IMR-90 (cell line): ENCODE results near the gene KLHL8. TPM values are rescaled to one million over a fixed set of nuclear protein-coding genes. Genes with fewer than 3 reads are reported as not detected.

Experiments
- ATAC-seq: fragments of 200-7000 bp; cut with Tn5 transposase; 2 replicates; pipeline ENCODE4 v1.9.1; 2020; ENCODE audit warnings: low read depth, mild to moderate bottlenecking, moderate library complexity
- BruUV-seq: library from RNA; stranded (reverse); fragments of 400-500 nt; replicated peaks from 2 replicates; lab custom pipeline; 2021; lab: Mats Ljungman, UMichigan
- CTCF ChIA-PET: fragments of 300-600 bp; formaldehyde crosslinking; extraction: SDS; loops from one replicate; lab custom pipeline; 2021; ENCODE audit warnings: antibody characterized with exemption; lab: Yijun Ruan, JAX
- POLR2A ChIA-PET: fragments of 300-600 bp; sonication (Branson Sonifier 250); formaldehyde crosslinking; loops from one replicate; lab custom pipeline; 2022; ENCODE audit warnings: antibody characterized with exemption; ENCODE audit not compliant: unreplicated experiment; lab: Charles Lee
- DNase-seq: peaks from one replicate; pipeline ENCODE4 v3.0.0; 2013
- H2AFZ ChIP-seq: replicated peaks from 2 replicates; pipeline ENCODE3; 2013; ENCODE audit warnings: low read length, mild to moderate bottlenecking; ENCODE audit not compliant: poor library complexity
- H2AK5ac ChIP-seq: 2 replicates; pipeline ENCODE4 v1.6.1; 2013; ENCODE audit warnings: low read depth, low read length, inconsistent platforms
- H2AK9ac ChIP-seq: replicated peaks from 2 replicates; pipeline ENCODE3; 2013; ENCODE audit warnings: mild to moderate bottlenecking, low read depth, low read length, moderate library complexity; ENCODE audit not compliant: poor library complexity
- H2BK120ac ChIP-seq: 2 replicates; pipeline ENCODE4 v1.6.1; 2013; ENCODE audit warnings: low read depth, low read length, inconsistent platforms
- H2BK15ac ChIP-seq: 3 replicates; pipeline ENCODE4 v1.6.1; 2013; ENCODE audit warnings: low read depth, low read length, inconsistent platforms
- H2BK20ac ChIP-seq: 2 replicates; pipeline ENCODE4 v1.6.1; 2013; ENCODE audit warnings: low read depth, mild to moderate bottlenecking, inconsistent platforms, low read length, moderate library complexity
- H2BK5ac ChIP-seq: 2 replicates; pipeline ENCODE4 v1.6.1; 2013; ENCODE audit warnings: mild to moderate bottlenecking, low read depth, low read length, inconsistent platforms; ENCODE audit not compliant: poor library complexity, severe bottlenecking
- H3K14ac ChIP-seq: replicated peaks from 2 replicates; pipeline ENCODE4 v1.6.1; 2013; ENCODE audit warnings: low read depth, low read length, inconsistent platforms
- H3K18ac ChIP-seq: 2 replicates; pipeline ENCODE4 v1.6.1; 2013; ENCODE audit warnings: low read depth, low read length, control low read depth
- H3K23ac ChIP-seq: 2 replicates; pipeline ENCODE4 v1.6.1; 2013; ENCODE audit warnings: low read depth, low read length, inconsistent platforms
- H3K27ac ChIP-seq: 2 replicates; pipeline ENCODE4 v1.5.1; 2013; ENCODE audit warnings: mild to moderate bottlenecking, control low read depth, low read length; ENCODE audit not compliant: insufficient read depth
- H3K27me3 ChIP-seq: 2 replicates; pipeline ENCODE4 v1.6.1; 2013; ENCODE audit warnings: low read length; ENCODE audit not compliant: control insufficient read depth, insufficient read depth
- H3K36me3 ChIP-seq: 2 replicates; pipeline ENCODE4 v1.6.1; 2013; ENCODE audit warnings: low read length, mixed read lengths; ENCODE audit not compliant: control insufficient read depth, insufficient read depth
- H3K4ac ChIP-seq: 2 replicates; pipeline ENCODE4 v1.6.1; 2013; ENCODE audit warnings: low read depth, low read length, inconsistent platforms
- H3K4me1 ChIP-seq: 2 replicates; pipeline ENCODE4 v1.6.1; 2013; ENCODE audit warnings: low read length, mixed read lengths; ENCODE audit not compliant: control insufficient read depth, insufficient read depth
- H3K4me2 ChIP-seq: 2 replicates; pipeline ENCODE4 v1.6.1; 2013; ENCODE audit warnings: low read depth, mild to moderate bottlenecking, control low read depth, low read length, moderate library complexity
- H3K4me3 ChIP-seq: 2 replicates; pipeline ENCODE4 v1.5.1; 2013; ENCODE audit warnings: low read depth, mild to moderate bottlenecking, control low read depth, low read length, moderate library complexity; ENCODE audit not compliant: insufficient read depth
- H3K56ac ChIP-seq: 2 replicates; pipeline ENCODE4 v1.6.1; 2013; ENCODE audit warnings: low read length, inconsistent platforms; ENCODE audit not compliant: insufficient read depth; ENCODE audit errors: extremely low read depth
- H3K79me1 ChIP-seq, 2 experiments: 2 replicates each; pipeline ENCODE4 v1.6.1; 2013; ENCODE audit warnings: low read length in 2 of 2, inconsistent platforms in 1 of 2, low read depth in 1 of 2
- H3K9ac ChIP-seq: 2 replicates; pipeline ENCODE4 v1.6.1; 2013; ENCODE audit warnings: low read depth, low read length, control low read depth
- H3K9me1 ChIP-seq: 2 replicates; pipeline ENCODE4 v1.6.1; 2013; ENCODE audit warnings: low read length, inconsistent platforms; ENCODE audit not compliant: insufficient read depth
- H3K9me3 ChIP-seq: 2 replicates; pipeline ENCODE4 v1.6.1; 2013; ENCODE audit warnings: low read length; ENCODE audit not compliant: control insufficient read depth, insufficient read depth
- H4K20me1 ChIP-seq: 2 replicates; pipeline ENCODE4 v1.6.1; 2013; ENCODE audit warnings: low read length, inconsistent platforms; ENCODE audit not compliant: insufficient read depth
- H4K5ac ChIP-seq: 2 replicates; pipeline ENCODE4 v1.6.1; 2013; ENCODE audit warnings: mild to moderate bottlenecking, low read depth, low read length, control low read depth
- H4K8ac ChIP-seq, 2 experiments: 2 replicates each; pipeline ENCODE4 v1.6.1; 2013; ENCODE audit warnings: low read depth in 2 of 2, low read length in 2 of 2, control low read depth in 1 of 2, inconsistent platforms in 1 of 2
- H4K91ac ChIP-seq: 2 replicates; pipeline ENCODE4 v1.6.1; 2013; ENCODE audit warnings: low read depth, low read length, inconsistent platforms; ENCODE audit not compliant: insufficient read depth
- BHLHE40 ChIP-seq: fragments of 150-350 bp; IDR thresholded peaks from 2 replicates; pipeline ENCODE4 v1.6.1; 2016; ENCODE audit warnings: mild to moderate bottlenecking, low read depth, low read length
- CHD1 ChIP-seq: IDR thresholded peaks from 2 replicates; pipeline ENCODE4 v1.6.1; 2012; ENCODE audit warnings: low read depth, low read length, improper control_type of control experiment
- FOS ChIP-seq: fragments of 150-350 bp; IDR thresholded peaks from 2 replicates; pipeline ENCODE4 v1.6.1; 2016; ENCODE audit warnings: low read depth, low read length
- MAFK ChIP-seq: IDR thresholded peaks from 2 replicates; pipeline ENCODE4 v1.6.1; 2012; ENCODE audit warnings: low read depth, low read length, improper control_type of control experiment
- MAZ ChIP-seq: IDR thresholded peaks from 2 replicates; pipeline ENCODE4 v1.6.1; 2012; ENCODE audit warnings: low read depth, mild to moderate bottlenecking, low read length, improper control_type of control experiment, moderate library complexity, borderline replicate concordance
- NFE2L2 ChIP-seq: fragments of 150-350 bp; IDR thresholded peaks from 2 replicates; pipeline ENCODE4 v1.6.1; 2016; ENCODE audit warnings: low read depth, mild to moderate bottlenecking, low read length
- POLR2A ChIP-seq: IDR thresholded peaks from 2 replicates; pipeline ENCODE4 v1.6.1; 2012; ENCODE audit warnings: mild to moderate bottlenecking, low read depth, low read length
- RAD21 ChIP-seq: IDR thresholded peaks from 2 replicates; pipeline ENCODE4 v1.6.1; 2012; ENCODE audit warnings: low read length, improper control_type of control experiment
- RCOR1 ChIP-seq: IDR thresholded peaks from 2 replicates; pipeline ENCODE4 v1.6.1; 2012; ENCODE audit warnings: mild to moderate bottlenecking, low read length, improper control_type of control experiment; ENCODE audit not compliant: insufficient replicate concordance
- RFX5 ChIP-seq: IDR thresholded peaks from 2 replicates; pipeline ENCODE4 v1.8.0; 2012; ENCODE audit warnings: low read depth, mild to moderate bottlenecking, low read length, moderate library complexity
- WGBS, 2 experiments: methylation state at CpG; one replicate each; pipeline versions ENCODE4 v1.1.5 to v1.1.7; 2013; ENCODE audit warnings: missing lambda C conversion rate in 2 of 2; ENCODE audit not compliant: insufficient read length in 1 of 2; ENCODE audit errors: extremely low coverage in 2 of 2; 5-methylcytosine and 5-hydroxymethylcytosine counted together
- dilution Hi-C: fragments of 300-500 bp; cut with HindIII; formaldehyde crosslinking; loops from one replicate; pipeline ENCODE4 v1.14.3; 2018; ENCODE audit warnings: low sequenced_read_pairs; ENCODE audit not compliant: unreplicated experiment
- in situ Hi-C: fragments of 300-500 bp; cut with MboI; formaldehyde crosslinking; loops from 3 replicates; pipeline ENCODE4 v1.14.3; 2019; ENCODE audit warnings: low sequenced_read_pairs, inconsistent platforms, mixed read lengths
- intact Hi-C: fragments of 100-400 bp; cut with micrococcal nuclease; formaldehyde crosslinking; loops from 2 replicates; pipeline ENCODE4 v1.10.0; 2022
- polyA plus RNA-seq, 3 experiments: library from polyadenylated mRNA; depleted of rRNA; stranded (reverse); fragments of >200 nt; gene quantifications; 2 replicates each; pipeline ENCODE4 v1.2.3, GENCODE V29; 2012; ENCODE audit warnings: low replicate concordance in 1 of 3
- total RNA-seq: library from RNA; depleted of rRNA; stranded (reverse); fragments of >200 nt; gene quantifications from 2 replicates; pipeline ENCODE4 v1.2.3, GENCODE V29; 2012
- TF ChIP-seq, protein P1 (sequence below): fragments of 150-350 bp; IDR thresholded peaks from 2 replicates; pipeline ENCODE4 v1.6.1; 2017; ENCODE audit warnings: mild to moderate bottlenecking, antibody characterized with exemption, low read length, low read depth
- TF ChIP-seq, protein P2 (sequence below): conservative IDR thresholded peaks from 2 replicates; pipeline ENCODE4 v1.5.1; 2012; ENCODE audit warnings: mild to moderate bottlenecking, low read depth, low read length, improper control_type of control experiment

The KLHL8 gene
- total and polyA plus RNA-seq, 2 of the 4 experiments (the other 2 are of a cell fraction): 3.1 to 9.5 TPM

DNA sequence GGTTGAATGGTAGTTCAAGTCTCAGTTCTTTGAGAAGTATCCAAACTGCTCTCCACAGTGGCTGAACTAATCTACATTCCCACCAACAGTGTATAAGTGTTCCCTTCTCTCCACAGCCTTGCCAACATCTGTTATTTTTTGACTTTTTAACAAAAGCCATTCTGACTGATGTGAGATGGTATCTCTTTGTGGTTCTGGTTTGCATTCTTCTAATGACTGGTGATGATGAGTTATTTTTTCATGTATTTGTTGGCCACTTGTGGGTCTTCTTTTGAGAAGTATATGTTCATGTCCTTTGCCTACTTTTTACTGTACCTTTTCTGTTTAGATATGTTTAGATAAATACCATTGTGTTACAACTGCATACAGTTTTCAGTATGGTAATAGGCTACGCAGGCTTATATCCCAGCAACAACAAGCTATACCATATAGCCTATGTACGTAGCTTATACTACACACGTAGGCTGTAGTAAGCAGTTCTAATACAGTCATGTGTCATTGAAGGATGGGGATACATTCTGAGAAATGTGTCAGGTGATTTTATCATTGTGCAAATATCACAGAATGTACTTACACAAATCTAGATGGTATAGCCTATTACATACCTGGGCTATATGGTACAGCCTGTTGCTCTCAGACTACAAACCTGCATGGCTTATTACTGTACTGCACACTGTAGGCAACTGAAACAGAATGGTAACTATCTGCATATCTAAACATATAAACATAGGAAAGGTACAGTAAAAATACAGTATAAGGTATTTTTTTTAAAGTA, 28.1 kb downstream of the KLHL8 start:
- TF ChIP-seq RCOR1 (no peak), MAZ (no peak), MAFK (no peak), BHLHE40 (no peak), FOS (no peak), CHD1 (no peak), POLR2A (no peak), RFX5 (no peak), NFE2L2 (no peak), RAD21 (no peak)
- TF ChIP-seq, protein P1, sequence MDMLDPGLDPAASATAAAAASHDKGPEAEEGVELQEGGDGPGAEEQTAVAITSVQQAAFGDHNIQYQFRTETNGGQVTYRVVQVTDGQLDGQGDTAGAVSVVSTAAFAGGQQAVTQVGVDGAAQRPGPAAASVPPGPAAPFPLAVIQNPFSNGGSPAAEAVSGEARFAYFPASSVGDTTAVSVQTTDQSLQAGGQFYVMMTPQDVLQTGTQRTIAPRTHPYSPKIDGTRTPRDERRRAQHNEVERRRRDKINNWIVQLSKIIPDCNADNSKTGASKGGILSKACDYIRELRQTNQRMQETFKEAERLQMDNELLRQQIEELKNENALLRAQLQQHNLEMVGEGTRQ: no peak
- TF ChIP-seq, protein P2, sequence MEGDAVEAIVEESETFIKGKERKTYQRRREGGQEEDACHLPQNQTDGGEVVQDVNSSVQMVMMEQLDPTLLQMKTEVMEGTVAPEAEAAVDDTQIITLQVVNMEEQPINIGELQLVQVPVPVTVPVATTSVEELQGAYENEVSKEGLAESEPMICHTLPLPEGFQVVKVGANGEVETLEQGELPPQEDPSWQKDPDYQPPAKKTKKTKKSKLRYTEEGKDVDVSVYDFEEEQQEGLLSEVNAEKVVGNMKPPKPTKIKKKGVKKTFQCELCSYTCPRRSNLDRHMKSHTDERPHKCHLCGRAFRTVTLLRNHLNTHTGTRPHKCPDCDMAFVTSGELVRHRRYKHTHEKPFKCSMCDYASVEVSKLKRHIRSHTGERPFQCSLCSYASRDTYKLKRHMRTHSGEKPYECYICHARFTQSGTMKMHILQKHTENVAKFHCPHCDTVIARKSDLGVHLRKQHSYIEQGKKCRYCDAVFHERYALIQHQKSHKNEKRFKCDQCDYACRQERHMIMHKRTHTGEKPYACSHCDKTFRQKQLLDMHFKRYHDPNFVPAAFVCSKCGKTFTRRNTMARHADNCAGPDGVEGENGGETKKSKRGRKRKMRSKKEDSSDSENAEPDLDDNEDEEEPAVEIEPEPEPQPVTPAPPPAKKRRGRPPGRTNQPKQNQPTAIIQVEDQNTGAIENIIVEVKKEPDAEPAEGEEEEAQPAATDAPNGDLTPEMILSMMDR: no peak
- no peak overlapping the region for H3K4me3 ChIP-seq
- H3K9me1 ChIP-seq: peaks cover 6% of the 10 kb centered on the region; the same call in 1 of the 2 replicates
- ATAC-seq: no peak
- dilution Hi-C loops (no loop called here), intact Hi-C loops (loop anchor here (5.0 kb wide), 1 partner anchor 1350 kb away; no protein-coding TSS in a partner anchor), in situ Hi-C loops (no loop called here)
- H4K20me1 ChIP-seq: no peaks in the 10 kb centered on the region
- H3K4me1 ChIP-seq: peaks cover 3% of the 10 kb centered on the region; the same call in 1 of the 2 replicates
- no peak overlapping the region for H2AFZ ChIP-seq
- BruUV-seq: no TSS peak
- no peak overlapping the region for H3K18ac ChIP-seq
- no peak overlapping the region for H4K91ac ChIP-seq
- POLR2A ChIA-PET: no interaction called here
- H2BK120ac ChIP-seq: no peak overlapping the region
- H3K14ac ChIP-seq: no peak overlapping the region
- peaks cover 8 to 19% of the 10 kb centered on the region in 2 experiments for H3K79me1 ChIP-seq
- no peak overlapping the region for H4K8ac ChIP-seq
- H3K23ac ChIP-seq: no peak overlapping the region
- H2BK15ac ChIP-seq: no peak overlapping the region
- no peak overlapping the region for H2AK5ac ChIP-seq
- H3K9ac ChIP-seq: no peak overlapping the region
- no peak overlapping the region for H2BK5ac ChIP-seq
- no peaks in the 10 kb centered on the region for H3K27me3 ChIP-seq
- no peak overlapping the region for H3K56ac ChIP-seq
- no peak overlapping the region for H3K4me2 ChIP-seq
- DNase-seq: no peak
- no peaks in the 10 kb centered on the region for H3K36me3 ChIP-seq
- no CpG with 5 or more reads among the region's 3 CpGs for WGBS, 2 experiments
- no peak overlapping the region for H2AK9ac ChIP-seq
- CTCF ChIA-PET: no interaction called here
- H3K4ac ChIP-seq: no peak overlapping the region
- no peak overlapping the region for H4K5ac ChIP-seq
- no peaks in the 10 kb centered on the region; the same call in 1 of the 2 replicates for H3K9me3 ChIP-seq
- no peak overlapping the region for H3K27ac ChIP-seq
- no peak overlapping the region for H2BK20ac ChIP-seq
